ENCODE data around the gene SLC27A3. TPM values are rescaled to one million over a fixed set of nuclear protein-coding genes. Genes with fewer than 3 reads are reported as not detected.

Gene SLC27A3
- total RNA-seq, 1 experiment from 2014 or later, result 11.1 TPM

DNA sequence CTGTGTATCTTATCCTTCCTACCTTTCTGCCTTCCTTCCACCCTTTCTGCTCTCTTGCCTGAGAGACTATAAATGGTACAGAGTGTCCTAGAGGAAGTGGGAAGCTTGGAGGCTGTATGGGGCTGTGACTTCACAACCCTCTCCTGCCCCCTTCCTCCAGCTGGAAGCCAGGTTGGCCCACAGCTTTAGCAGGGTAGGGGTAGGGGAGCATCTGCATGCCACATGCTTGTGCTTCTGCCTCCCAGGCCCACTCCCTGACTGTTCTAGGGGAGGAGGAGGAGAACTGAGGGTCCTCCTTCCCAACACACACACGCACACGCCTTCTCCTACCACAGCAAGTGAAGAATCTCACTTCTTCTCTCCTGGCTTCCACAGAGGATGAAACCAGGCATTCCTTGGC lies 3.9 kb upstream of the SLC27A3 start:
- TF ChIP-seq, protein P1, sequence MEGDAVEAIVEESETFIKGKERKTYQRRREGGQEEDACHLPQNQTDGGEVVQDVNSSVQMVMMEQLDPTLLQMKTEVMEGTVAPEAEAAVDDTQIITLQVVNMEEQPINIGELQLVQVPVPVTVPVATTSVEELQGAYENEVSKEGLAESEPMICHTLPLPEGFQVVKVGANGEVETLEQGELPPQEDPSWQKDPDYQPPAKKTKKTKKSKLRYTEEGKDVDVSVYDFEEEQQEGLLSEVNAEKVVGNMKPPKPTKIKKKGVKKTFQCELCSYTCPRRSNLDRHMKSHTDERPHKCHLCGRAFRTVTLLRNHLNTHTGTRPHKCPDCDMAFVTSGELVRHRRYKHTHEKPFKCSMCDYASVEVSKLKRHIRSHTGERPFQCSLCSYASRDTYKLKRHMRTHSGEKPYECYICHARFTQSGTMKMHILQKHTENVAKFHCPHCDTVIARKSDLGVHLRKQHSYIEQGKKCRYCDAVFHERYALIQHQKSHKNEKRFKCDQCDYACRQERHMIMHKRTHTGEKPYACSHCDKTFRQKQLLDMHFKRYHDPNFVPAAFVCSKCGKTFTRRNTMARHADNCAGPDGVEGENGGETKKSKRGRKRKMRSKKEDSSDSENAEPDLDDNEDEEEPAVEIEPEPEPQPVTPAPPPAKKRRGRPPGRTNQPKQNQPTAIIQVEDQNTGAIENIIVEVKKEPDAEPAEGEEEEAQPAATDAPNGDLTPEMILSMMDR (IDR thresholded peaks at IDR 0.05; ENCODE audit: unreplicated experiment), result no peak

DNA sequence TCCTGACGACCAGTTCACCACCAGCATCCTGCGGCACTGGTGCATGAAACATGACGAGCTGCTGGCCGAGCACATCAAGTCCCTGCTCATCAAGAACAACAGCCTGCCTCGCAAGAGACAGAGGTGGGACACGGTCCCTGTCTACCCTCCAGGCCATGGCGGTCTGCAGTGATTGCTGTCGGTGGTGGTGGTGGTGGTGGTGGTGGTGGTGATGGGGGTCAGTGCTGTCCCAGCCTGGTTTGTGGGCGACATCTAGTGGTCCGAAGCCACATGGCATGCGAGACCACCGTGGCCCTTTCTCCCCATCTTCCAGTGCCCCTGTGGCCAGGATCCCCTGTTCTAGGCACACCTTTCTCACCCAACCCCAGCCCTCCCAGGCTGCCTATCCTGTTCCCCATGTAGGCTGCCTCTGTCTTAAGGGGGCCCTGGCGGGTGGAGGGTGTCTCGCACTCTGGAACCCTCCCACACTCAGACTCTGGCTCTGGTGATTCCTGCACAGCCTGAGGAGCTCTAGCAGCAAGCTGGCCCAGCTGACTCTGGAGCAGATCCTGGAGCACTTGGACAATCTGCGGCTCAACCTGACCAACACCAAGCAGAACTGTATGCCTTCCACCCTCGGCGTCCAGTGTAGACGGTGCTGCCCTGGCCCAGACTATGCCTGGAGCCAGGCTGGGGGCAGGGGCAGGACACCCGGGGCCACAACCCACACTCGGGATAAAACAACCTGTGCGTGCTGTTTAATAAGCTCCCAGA lies 3.2 kb upstream of the SLC27A3 start:
- Mint-ChIP-seq H3K27ac (ENCODE audit: low read depth, unreplicated experiment) (no peak overlapping the region), H3K4me1 (ENCODE audit: insufficient read depth, unreplicated experiment) (peaks cover 22% of the 10 kb centered on the region), H3K36me3 (ENCODE audit: insufficient read depth, unreplicated experiment) (peaks cover 40% of the 10 kb centered on the region), H3K9me3 (ENCODE audit: unreplicated experiment) (no peaks in the 10 kb centered on the region), H3K4me3 (ENCODE audit: unreplicated experiment) (no peak overlapping the region), H3K27me3 (ENCODE audit: insufficient read depth, unreplicated experiment) (no peaks in the 10 kb centered on the region)
- ChIA-PET POLR2A (interaction anchor here (0.7 to 1.3 kb wide), 3 partner anchors 12 to 214 kb away, joined by 3 to 4 read pairs (median 3); no protein-coding TSS in a partner anchor), CTCF (interaction anchor here (0.6 to 1.0 kb wide), 5 partner anchors 9 to 1133 kb away, joined by 3 to 4 read pairs (median 3); no protein-coding TSS in a partner anchor)
- DNase-seq (ENCODE audit: unreplicated experiment), result no peak
- intact Hi-C loops (cut with micrococcal nuclease), result no loop called here
- BruUV-seq (replicated peaks), result no TSS peak
- TF ChIP-seq, protein P1 (IDR thresholded peaks at IDR 0.05; ENCODE audit: unreplicated experiment), result peak; percentile 21

More for the DNA sequence above, 3.9 kb upstream of the SLC27A3 start:
- Mint-ChIP-seq H3K27me3 (ENCODE audit: insufficient read depth, unreplicated experiment) (no peaks in the 10 kb centered on the region), H3K27ac (ENCODE audit: low read depth, unreplicated experiment) (no peak overlapping the region), H3K4me3 (ENCODE audit: unreplicated experiment) (no peak overlapping the region), H3K4me1 (ENCODE audit: insufficient read depth, unreplicated experiment) (peaks cover 15% of the 10 kb centered on the region), H3K9me3 (ENCODE audit: unreplicated experiment) (no peaks in the 10 kb centered on the region), H3K36me3 (ENCODE audit: insufficient read depth, unreplicated experiment) (peaks cover 48% of the 10 kb centered on the region)
- intact Hi-C loops (cut with micrococcal nuclease), result no loop called here
- BruUV-seq (replicated peaks), result no TSS peak
- DNase-seq (ENCODE audit: unreplicated experiment), result no peak
- POLR2A ChIA-PET, result interaction anchor here (1.3 to 2.0 kb wide), 2 partner anchors 13 to 37 kb away, joined by 4 to 5 read pairs; no protein-coding TSS in a partner anchor
- CTCF ChIA-PET, result interaction anchor here (0.6 to 1.7 kb wide), 4 partner anchors 10 to 1134 kb away, joined by 3 to 7 read pairs (median 3); no protein-coding TSS in a partner anchor

DNA sequence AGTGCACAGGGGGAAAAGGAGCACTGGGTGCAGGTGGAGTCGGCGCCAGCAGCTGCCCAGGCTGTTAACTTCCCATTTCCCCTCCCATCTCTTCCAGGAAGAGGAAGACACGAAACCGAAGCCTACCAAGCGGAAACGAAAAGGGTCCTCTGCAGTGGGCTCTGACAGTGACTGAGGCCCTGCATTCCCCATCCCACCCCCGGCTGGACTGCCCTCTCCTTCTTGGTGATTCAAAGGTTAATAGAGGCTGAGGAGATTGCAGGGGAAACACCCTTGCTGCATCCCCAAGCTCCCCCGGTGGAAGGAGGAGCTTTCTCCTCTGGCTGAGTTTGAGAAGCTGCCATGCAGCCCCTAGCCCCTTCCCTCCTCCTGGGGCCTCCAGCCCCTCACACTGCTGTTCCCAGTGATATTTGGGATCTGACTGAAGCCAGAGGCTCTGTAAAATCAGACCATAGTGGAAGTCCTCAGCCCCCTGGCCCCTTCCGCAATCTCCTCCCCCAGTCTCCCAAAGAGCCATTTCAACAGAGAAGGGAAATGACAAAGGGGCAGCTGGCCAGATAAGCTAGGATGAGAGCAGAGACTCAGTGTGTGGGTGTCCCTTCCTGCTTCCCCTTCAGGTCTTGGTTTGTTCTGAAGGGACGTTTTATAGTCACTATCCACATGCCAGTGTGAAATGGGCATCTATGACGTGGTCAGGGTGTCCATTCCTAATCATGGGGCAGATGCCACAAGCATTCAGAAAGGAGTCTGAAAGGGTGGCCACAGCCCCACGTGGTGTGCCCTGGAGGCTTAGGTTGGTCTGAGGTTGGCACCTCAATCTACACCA lies 1.9 kb upstream of the SLC27A3 start:
- no peak overlapping the region for H3K4me3 Mint-ChIP-seq (ENCODE audit: unreplicated experiment)
- H3K27me3 Mint-ChIP-seq (ENCODE audit: insufficient read depth, unreplicated experiment), result no peaks in the 10 kb centered on the region
- H3K4me1 Mint-ChIP-seq (ENCODE audit: insufficient read depth, unreplicated experiment), result peaks cover 35% of the 10 kb centered on the region
- BruUV-seq (replicated peaks), result TSS peak; percentile 72
- DNase-seq (ENCODE audit: unreplicated experiment), result no peak
- ChIA-PET POLR2A (interaction anchor here (0.7 to 1.1 kb wide), 3 partner anchors 18 to 501 kb away, joined by 3 read pairs; no protein-coding TSS in a partner anchor), CTCF (interaction anchor here (0.7 to 1.2 kb wide), 3 partner anchors 10 to 213 kb away, joined by 3 to 5 read pairs (median 4); partner anchors contain the start of gene RAB13)
- no peaks in the 10 kb centered on the region for H3K9me3 Mint-ChIP-seq (ENCODE audit: unreplicated experiment)
- peak overlapping the region; percentile 68 for H3K27ac Mint-ChIP-seq (ENCODE audit: low read depth, unreplicated experiment)
- intact Hi-C loops (cut with micrococcal nuclease), result no loop called here
- peaks cover 27% of the 10 kb centered on the region for H3K36me3 Mint-ChIP-seq (ENCODE audit: insufficient read depth, unreplicated experiment)
- TF ChIP-seq, protein P1 (IDR thresholded peaks at IDR 0.05; ENCODE audit: unreplicated experiment), result no peak
